ENCODE results near the gene WIPF3. TPM values are rescaled to one million over a fixed set of nuclear protein-coding genes. Genes with fewer than 3 reads are reported as not detected.

Gene WIPF3
- total RNA-seq, 1 experiment from 2014 or later = 2.0 TPM

DNA sequence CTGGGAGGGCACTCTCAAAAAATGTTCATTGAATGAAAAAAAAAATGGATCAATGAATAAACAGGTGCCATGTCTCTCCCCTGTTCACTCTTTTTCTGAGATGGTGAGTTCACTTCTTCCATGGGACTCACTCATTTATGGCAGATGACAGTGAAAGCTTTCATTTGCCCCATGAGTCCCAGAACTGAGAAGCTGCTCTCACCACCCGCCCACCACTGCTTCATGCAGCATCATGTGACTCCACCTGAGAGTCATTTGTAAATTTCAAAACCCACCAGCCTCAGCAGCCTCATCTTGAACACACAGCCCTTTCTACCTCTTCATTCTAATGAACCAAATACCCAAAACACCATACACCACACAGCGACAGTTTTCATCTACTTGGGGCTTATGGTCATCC is 118.4 kb downstream of the WIPF3 start:
- POLR2A ChIA-PET = no interaction called here
- in situ Hi-C loops (cut with HindIII; ENCODE audit: low pct_unique_long_range_greater_than_20kb, low sequenced_read_pairs) = no loop called here
- Histone ChIP-seq H3K27me3 (ENCODE audit: control insufficient read depth, insufficient read depth, low read length) (no peaks in the 10 kb centered on the region), H3K4me1 (ENCODE audit: control insufficient read depth, insufficient read depth, low read length) (no peaks in the 10 kb centered on the region), H3K4me3 (ENCODE audit: low read depth in 2 of 2, low read length in 2 of 2) (no peak overlapping the region), H3K9me3 (ENCODE audit: control insufficient read depth, insufficient read depth, low read depth, low read length) (no peaks in the 10 kb centered on the region), H3K27ac (ENCODE audit: low read length) (no peak overlapping the region), H3K36me3 (ENCODE audit: control insufficient read depth, insufficient read depth, low read length) (peaks cover 11% of the 10 kb centered on the region; the same call in 1 of the 2 replicates)
- intact Hi-C loops (cut with micrococcal nuclease; ENCODE audit: unreplicated experiment) = loop anchor here (10.0 kb wide), 1 partner anchor 290 kb away; no protein-coding TSS in a partner anchor
- DNase-seq (ENCODE audit: low read depth, low spot score) (no peak), ATAC-seq (no peak)
- TF ChIP-seq, protein P1, sequence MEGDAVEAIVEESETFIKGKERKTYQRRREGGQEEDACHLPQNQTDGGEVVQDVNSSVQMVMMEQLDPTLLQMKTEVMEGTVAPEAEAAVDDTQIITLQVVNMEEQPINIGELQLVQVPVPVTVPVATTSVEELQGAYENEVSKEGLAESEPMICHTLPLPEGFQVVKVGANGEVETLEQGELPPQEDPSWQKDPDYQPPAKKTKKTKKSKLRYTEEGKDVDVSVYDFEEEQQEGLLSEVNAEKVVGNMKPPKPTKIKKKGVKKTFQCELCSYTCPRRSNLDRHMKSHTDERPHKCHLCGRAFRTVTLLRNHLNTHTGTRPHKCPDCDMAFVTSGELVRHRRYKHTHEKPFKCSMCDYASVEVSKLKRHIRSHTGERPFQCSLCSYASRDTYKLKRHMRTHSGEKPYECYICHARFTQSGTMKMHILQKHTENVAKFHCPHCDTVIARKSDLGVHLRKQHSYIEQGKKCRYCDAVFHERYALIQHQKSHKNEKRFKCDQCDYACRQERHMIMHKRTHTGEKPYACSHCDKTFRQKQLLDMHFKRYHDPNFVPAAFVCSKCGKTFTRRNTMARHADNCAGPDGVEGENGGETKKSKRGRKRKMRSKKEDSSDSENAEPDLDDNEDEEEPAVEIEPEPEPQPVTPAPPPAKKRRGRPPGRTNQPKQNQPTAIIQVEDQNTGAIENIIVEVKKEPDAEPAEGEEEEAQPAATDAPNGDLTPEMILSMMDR (IDR thresholded peaks at IDR 0.05) = no peak
- no peak for TF ChIP-seq POLR2AphosphoS5 (IDR thresholded peaks at IDR 0.05; ENCODE audit: low read depth, low read length)
- no peak for TF ChIP-seq REST (IDR thresholded peaks at IDR 0.05; ENCODE audit: insufficient read depth in 1 of 2, low read depth in 2 of 2, low read length in 1 of 2)
- no peak for TF ChIP-seq SIN3A (IDR thresholded peaks at IDR 0.05; ENCODE audit: borderline replicate concordance, insufficient read depth, low read depth, low read length)
- TF ChIP-seq TCF7L2 (IDR thresholded peaks at IDR 0.05; ENCODE audit: low read depth, low read length) = no peak
- no TSS peak for BruUV-seq (replicated peaks)
- CTCF ChIA-PET = no interaction called here

DNA sequence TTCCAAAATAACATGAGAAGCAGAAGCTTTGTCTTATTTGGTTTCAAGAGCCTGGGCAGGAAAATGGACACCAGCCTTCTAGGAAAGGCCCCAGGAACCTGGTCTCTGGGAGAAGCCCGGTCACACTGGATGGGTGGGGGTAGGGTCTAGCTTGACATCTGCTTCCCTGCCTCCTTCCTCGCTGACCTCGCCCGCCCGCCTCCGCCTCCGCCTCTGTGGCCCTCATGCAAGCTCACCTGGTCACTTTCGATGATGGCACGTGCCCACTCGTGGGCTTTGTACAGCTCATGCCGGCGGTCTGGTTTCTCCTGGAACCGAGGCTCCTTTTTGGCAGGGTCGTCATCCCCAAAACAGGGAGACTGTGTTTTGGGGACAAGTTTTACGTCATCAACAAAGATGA is 119.9 kb downstream of the WIPF3 start:
- BruUV-seq (replicated peaks) = no TSS peak
- CTCF ChIA-PET = interaction anchor here (0.7 kb wide), 1 partner anchor 96 kb away, joined by 5 read pairs; no protein-coding TSS in a partner anchor
- no peaks in the 10 kb centered on the region for H3K27me3 ChIP-seq (ENCODE audit: control insufficient read depth, insufficient read depth, low read length)
- H3K27ac ChIP-seq (ENCODE audit: low read length) = no peak overlapping the region
- H3K9me3 ChIP-seq (ENCODE audit: control insufficient read depth, insufficient read depth, low read depth, low read length) = no peaks in the 10 kb centered on the region
- peaks cover 15% of the 10 kb centered on the region for H3K36me3 ChIP-seq (ENCODE audit: control insufficient read depth, insufficient read depth, low read length)
- intact Hi-C loops (cut with micrococcal nuclease; ENCODE audit: unreplicated experiment) (loop anchor here (10.0 kb wide), 1 partner anchor 291 kb away; no protein-coding TSS in a partner anchor), in situ Hi-C loops (cut with HindIII; ENCODE audit: low pct_unique_long_range_greater_than_20kb, low sequenced_read_pairs) (no loop called here)
- TF ChIP-seq REST (IDR thresholded peaks at IDR 0.05; ENCODE audit: insufficient read depth in 1 of 2, low read depth in 2 of 2, low read length in 1 of 2) = no peak
- TF ChIP-seq, protein P1 (IDR thresholded peaks at IDR 0.05) = no peak
- no peak for TF ChIP-seq POLR2AphosphoS5 (IDR thresholded peaks at IDR 0.05; ENCODE audit: low read depth, low read length)
- TF ChIP-seq SIN3A (IDR thresholded peaks at IDR 0.05; ENCODE audit: borderline replicate concordance, insufficient read depth, low read depth, low read length) = no peak
- no peak for TF ChIP-seq TCF7L2 (IDR thresholded peaks at IDR 0.05; ENCODE audit: low read depth, low read length)
- no peak for DNase-seq (ENCODE audit: low read depth, low spot score)
- no peak for ATAC-seq
- H3K4me1 ChIP-seq (ENCODE audit: control insufficient read depth, insufficient read depth, low read length) = no peaks in the 10 kb centered on the region
- POLR2A ChIA-PET = no interaction called here
- no peak overlapping the region for H3K4me3 ChIP-seq (ENCODE audit: low read depth in 2 of 2, low read length in 2 of 2)
